Spleen (tissue), 7 donors: ENCODE results near the gene KCNJ6.

Experiments
- CTCF ChIP-seq, 11 experiments: fragments of 200-600 bp in 7 of 11; fragments of 450-650 bp in 4 of 11; sonication (generic) in 4 of 11; IDR thresholded peaks in 8 of 11; conservative IDR thresholded peaks in 3 of 11; 1 replicate in 7 of 11; 2 replicates in 4 of 11; pipeline versions ENCODE4 v1.4.0 to v1.8.0; 2016 to 2021; ENCODE audit warnings: antibody characterized with exemption in 11 of 11, inconsistent platforms in 4 of 11, mild to moderate bottlenecking in 1 of 11
- POLR2A ChIP-seq, 3 donors: fragments of 450-650 bp; IDR thresholded peaks; one replicate each; pipeline ENCODE4 v1.5.1; 2017; ENCODE audit warnings: antibody characterized with exemption in 3 of 3, mild to moderate bottlenecking in 1 of 3
- POLR2AphosphoS5 ChIP-seq, 3 donors: sonication (generic); formaldehyde crosslinking; IDR thresholded peaks; one replicate each; pipeline ENCODE4 v1.5.1; 2017; ENCODE audit warnings: antibody characterized with exemption in 3 of 3
- donor health status: DM: no; HTN: no; CAD: no; lungs with moderate emphysema.
- donor health status: DM: no; HTN: no; CAD: no.
- donor health status: DM: no; HTN: no; CAD: no.

- TF ChIP-seq CTCF (IDR thresholded peaks at IDR 0.05 in 8 of 11, conservative IDR thresholded peaks at IDR 0.05 in 3 of 11) (no peak), POLR2A (IDR thresholded peaks at IDR 0.05) (no peak), POLR2AphosphoS5 (IDR thresholded peaks at IDR 0.05) (no peak)
Measured at GRCh38 chr21:37606549-37606948, 309.7 kb downstream of the KCNJ6 start.
